ENCODE results near the gene MORN1.

DNA sequence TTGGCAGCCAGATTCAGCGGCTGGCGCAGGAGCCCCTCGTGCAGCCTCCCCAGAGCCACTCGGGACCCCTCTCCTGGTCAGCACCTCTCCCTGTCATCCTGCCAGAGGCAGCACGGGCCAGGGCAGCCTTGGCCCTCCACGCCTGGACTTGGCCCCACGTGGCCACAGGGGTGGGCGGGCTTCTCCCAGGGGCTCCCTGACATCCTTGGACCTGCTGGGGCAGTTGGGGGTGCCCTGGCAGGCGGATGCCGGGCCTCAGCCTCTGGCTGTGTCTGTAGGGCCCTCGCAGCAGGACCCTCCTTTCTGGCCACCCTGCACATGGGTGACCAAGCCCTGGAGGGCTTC, 60.2 kb downstream of the MORN1 start:
- TF ChIP-seq, protein P1, sequence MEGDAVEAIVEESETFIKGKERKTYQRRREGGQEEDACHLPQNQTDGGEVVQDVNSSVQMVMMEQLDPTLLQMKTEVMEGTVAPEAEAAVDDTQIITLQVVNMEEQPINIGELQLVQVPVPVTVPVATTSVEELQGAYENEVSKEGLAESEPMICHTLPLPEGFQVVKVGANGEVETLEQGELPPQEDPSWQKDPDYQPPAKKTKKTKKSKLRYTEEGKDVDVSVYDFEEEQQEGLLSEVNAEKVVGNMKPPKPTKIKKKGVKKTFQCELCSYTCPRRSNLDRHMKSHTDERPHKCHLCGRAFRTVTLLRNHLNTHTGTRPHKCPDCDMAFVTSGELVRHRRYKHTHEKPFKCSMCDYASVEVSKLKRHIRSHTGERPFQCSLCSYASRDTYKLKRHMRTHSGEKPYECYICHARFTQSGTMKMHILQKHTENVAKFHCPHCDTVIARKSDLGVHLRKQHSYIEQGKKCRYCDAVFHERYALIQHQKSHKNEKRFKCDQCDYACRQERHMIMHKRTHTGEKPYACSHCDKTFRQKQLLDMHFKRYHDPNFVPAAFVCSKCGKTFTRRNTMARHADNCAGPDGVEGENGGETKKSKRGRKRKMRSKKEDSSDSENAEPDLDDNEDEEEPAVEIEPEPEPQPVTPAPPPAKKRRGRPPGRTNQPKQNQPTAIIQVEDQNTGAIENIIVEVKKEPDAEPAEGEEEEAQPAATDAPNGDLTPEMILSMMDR (IDR thresholded peaks at IDR 0.05 in 8 of 11, conservative IDR thresholded peaks at IDR 0.05 in 3 of 11): no peak
- TF ChIP-seq POLR2AphosphoS5 (IDR thresholded peaks at IDR 0.05) (no peak), POLR2A (IDR thresholded peaks at IDR 0.05) (no peak)
